ENCODE results near the gene TIMP4. TPM values are rescaled to one million over a fixed set of nuclear protein-coding genes. Genes with fewer than 3 reads are reported as not detected.

TIMP4 gene
- total RNA-seq: 10 to 100 TPM in 6 of 9 donors, 1 to 10 TPM in 3; 3.0 to 57.9 (median 18.6) TPM
- 10 to 100 TPM in 1 of 2 donors, 1 to 10 TPM in 1; 8.0 to 40.5 TPM for polyA plus RNA-seq
- long read RNA-seq, donor 1, transcript TIMP4-201 (5 exons, 1,650 nt): major isoform, 24 of 34 reads
- long read RNA-seq, donor 1, partial matches to known transcripts: 2 of 34 reads
- long read RNA-seq, donor 1, other reads (novel, unspliced or antisense): 8 of 34 reads
- long read RNA-seq, donor 2, transcript TIMP4-201 (5 exons, 1,650 nt): major isoform, 140 of 161 reads
- long read RNA-seq, donor 2, partial matches to known transcripts: 2 of 161 reads
- long read RNA-seq, donor 2, other reads (novel, unspliced or antisense): 19 of 161 reads
- long read RNA-seq, donor 3, transcript TIMP4-201 (5 exons, 1,650 nt): major isoform, 33 of 39 reads
- long read RNA-seq, donor 3, partial matches to known transcripts: 0 of 39 reads
- long read RNA-seq, donor 3, other reads (novel, unspliced or antisense): 6 of 39 reads

GRCh38 chr3:12158387-12159226 lies at the start of gene TIMP4:
TSS of gene TIMP4 (minus strand) at chr3:12158912. CDS start at chr3:12158840, 72 bp downstream.
- H3K27ac ChIP-seq: peak within 1 kb of the TSS; percentile 44 to 91 (median 82)
- TF ChIP-seq POLR2A (IDR thresholded peaks at IDR 0.05) (peak in 1 of 2 donors; percentile 77), CTCF (IDR thresholded peaks at IDR 0.05) (no peak)
- H3K9me3 ChIP-seq: no peaks in the 10 kb centered on the region
- intact Hi-C loops (cut with DNase I): loop anchor here in 1 of 10 donors (2.0 kb wide), 1 partner anchor 20 kb away; no protein-coding TSS in a partner anchor
- H3K36me3 ChIP-seq: peaks cover 0 to 14% (median 0%) of the 10 kb centered on the region in 9 donors
- 11 to 14% (median 13%) methylated on average over 19 to 34 of the region's 34 CpGs for WGBS, 4 donors
- ATAC-seq (peak; percentile 78 to 84 (median 83)), DNase-seq (peak; percentile 36 to 78 (median 64))
- H3K4me3 ChIP-seq: peak within 1 kb of the TSS; percentile 9 to 70 (median 60)
- H3K4me1 ChIP-seq: peaks cover 3 to 42% (median 25%) of the 10 kb centered on the region in 12 donors
- H3K27me3 ChIP-seq: peaks cover 0 to 10% (median 0%) of the 10 kb centered on the region in 9 donors

GRCh38 chr3:12205171-12205570 lies 46.5 kb upstream of the TIMP4 start:
- Histone ChIP-seq H3K4me1 (no peaks in the 10 kb centered on the region), H3K9me3 (peaks cover 0 to 11% (median 1%) of the 10 kb centered on the region in 12 donors), H3K36me3 (no peaks in the 10 kb centered on the region), H3K27ac (no peak overlapping the region), H3K27me3 (no peaks in the 10 kb centered on the region), H3K4me3 (no peak overlapping the region)
- TF ChIP-seq CTCF (IDR thresholded peaks at IDR 0.05) (no peak), POLR2A (IDR thresholded peaks at IDR 0.05) (no peak)
- no peak for DNase-seq
- ATAC-seq: no peak
- 91 to 96% (median 94%) methylated on average over 4 of the region's 4 CpGs for WGBS, 4 donors
- intact Hi-C loops (cut with DNase I): no loop called here

GRCh38 chr3:12201813-12202212 lies 43.1 kb upstream of the TIMP4 start:
- H3K4me1 ChIP-seq: peaks cover 0 to 10% (median 0%) of the 10 kb centered on the region in 12 donors
- H3K36me3 ChIP-seq: no peaks in the 10 kb centered on the region
- no peak for TF ChIP-seq POLR2A (IDR thresholded peaks at IDR 0.05)
- TF ChIP-seq CTCF (IDR thresholded peaks at IDR 0.05): no peak
- no peaks in the 10 kb centered on the region for H3K27me3 ChIP-seq
- intact Hi-C loops (cut with DNase I): no loop called here
- WGBS, 4 donors: 85 to 88% (median 87%) methylated on average over 2 of the region's 2 CpGs
- DNase-seq: no peak
- no peak for ATAC-seq
- H3K9me3 ChIP-seq: no peaks in the 10 kb centered on the region
- no peak overlapping the region for H3K4me3 ChIP-seq
- H3K27ac ChIP-seq: no peak overlapping the region

- TF ChIP-seq CTCF (IDR thresholded peaks at IDR 0.05) (no peak), POLR2A (IDR thresholded peaks at IDR 0.05) (no peak)
- Histone ChIP-seq H3K27me3 (no peaks in the 10 kb centered on the region), H3K4me3 (no peak overlapping the region), H3K36me3 (no peaks in the 10 kb centered on the region), H3K4me1 (peaks cover 0 to 28% (median 2%) of the 10 kb centered on the region in 12 donors), H3K9me3 (no peaks in the 10 kb centered on the region), H3K27ac (no peak overlapping the region)
- intact Hi-C loops (cut with DNase I): no loop called here
- no peak for DNase-seq
- no peak for ATAC-seq
- 70 to 80% (median 75%) methylated on average over 5 of the region's 5 CpGs for whole genome bisulfite sequencing, 4 donors
Measured at GRCh38 chr3:12198301-12198700, 39.6 kb upstream of the TIMP4 start.
